Natural killer cell treated with Interleukin-12 subunit alpha and Interleukin-12 subunit beta and Interleukin-15 and Interleukin-18, amount 100 ng/mL, for 72 hours (primary cell): ENCODE results near the gene SLC12A5. TPM values are rescaled to one million over a fixed set of nuclear protein-coding genes. Genes with fewer than 3 reads are reported as not detected.

ENCODE experiments used
- total RNA-seq, 2 donors: library from RNA; stranded (reverse); gene quantifications; one replicate each; pipeline ENCODE4 v1.2.3, GENCODE V29; 2022

Gene SLC12A5
- total RNA-seq, 2 donors from 2014 or later: not detected

Other genes starting within 250 kb of the SLC12A5 start
- gene WFDC3, start 237.3 kb upstream of the SLC12A5 start, total RNA-seq: not detected
- 10 to 100 TPM; 25.5 to 30.4 TPM for gene DNTTIP1, start 237.3 kb upstream of the SLC12A5 start, total RNA-seq
- 100 to 1,000 TPM in 1 of 2 donors, 10 to 100 TPM in 1; 89.7 to 139 TPM for gene UBE2C, start 216.6 kb upstream of the SLC12A5 start, total RNA-seq
- gene TNNC2, start 201.9 kb upstream of the SLC12A5 start, total RNA-seq: not detected
- gene SNX21, start 195.4 kb upstream of the SLC12A5 start, total RNA-seq: 1 to 10 TPM; 1.5 to 2.2 TPM
- 10 to 100 TPM; 24.4 to 26.2 TPM for gene ACOT8, start 171.8 kb upstream of the SLC12A5 start, total RNA-seq
- gene ZSWIM3, start 171.6 kb upstream of the SLC12A5 start, total RNA-seq: 1 to 10 TPM; 5.5 to 6.4 TPM
- gene ZSWIM1, start 148.0 kb upstream of the SLC12A5 start, total RNA-seq: 1 to 10 TPM; 2.7 to 3.2 TPM
- 1 to 10 TPM in 1 of 2 donors, not detected in 1; 1.0 TPM for gene SPATA25, start 141.6 kb upstream of the SLC12A5 start, total RNA-seq
- gene NEURL2, start 138.0 kb upstream of the SLC12A5 start, total RNA-seq: 1 to 10 TPM in 1 of 2 donors, under 1 TPM in 1; 0.29 to 1.9 TPM
- 10 to 100 TPM; 42.2 to 55.6 TPM for gene CTSA, start 137.9 kb upstream of the SLC12A5 start, total RNA-seq
- gene PLTP, start 117.1 kb upstream of the SLC12A5 start, total RNA-seq: 1 to 10 TPM; 3.0 to 8.8 TPM
- 10 to 100 TPM; 33.7 to 41.1 TPM for gene PCIF1, start 94.5 kb upstream of the SLC12A5 start, total RNA-seq
- gene ZNF335, start 57.0 kb upstream of the SLC12A5 start, total RNA-seq: 10 to 100 TPM; 44.4 to 62.6 TPM
- gene MMP9, start 20.3 kb upstream of the SLC12A5 start, total RNA-seq: under 1 TPM in 1 of 2 donors, not detected in 1; 0.17 TPM
- gene NCOA5, start 60.7 kb downstream of the SLC12A5 start, total RNA-seq: 10 to 100 TPM; 33.9 to 34.2 TPM
- gene CD40, start 89.1 kb downstream of the SLC12A5 start, total RNA-seq: 10 to 100 TPM in 1 of 2 donors, 1 to 10 TPM in 1; 6.7 to 32.7 TPM